Glutamatergic neuron (in vitro differentiated cells): Measurements from ENCODE around the gene DARS2. TPM values are rescaled to one million over a fixed set of nuclear protein-coding genes. Genes with fewer than 3 reads are reported as not detected.

Source experiments
- DNase-seq: peaks from one replicate; pipeline ENCODE4 v3.0.0; 2022
- H3K27ac Mint-ChIP-seq: one replicate; pipeline ENCODE4 v1.8.0; 2020; ENCODE audit warnings: mild to moderate bottlenecking, mixed read lengths, inconsistent platforms; ENCODE audit not compliant: unreplicated experiment
- H3K27me3 Mint-ChIP-seq: one replicate; pipeline ENCODE4 v1.8.0; 2020; ENCODE audit warnings: mild to moderate bottlenecking, moderate library complexity, mixed read lengths, inconsistent platforms; ENCODE audit not compliant: unreplicated experiment
- H3K36me3 Mint-ChIP-seq: one replicate; pipeline ENCODE4 v1.8.0; 2020; ENCODE audit warnings: mild to moderate bottlenecking, mixed read lengths, inconsistent platforms; ENCODE audit not compliant: unreplicated experiment
- H3K4me1 Mint-ChIP-seq: one replicate; pipeline ENCODE4 v1.8.0; 2020; ENCODE audit warnings: mild to moderate bottlenecking, low read depth, mixed read lengths, inconsistent platforms; ENCODE audit not compliant: unreplicated experiment
- H3K4me3 Mint-ChIP-seq: one replicate; pipeline ENCODE4 v1.8.0; 2020; ENCODE audit warnings: mild to moderate bottlenecking, mixed read lengths, inconsistent platforms; ENCODE audit not compliant: unreplicated experiment
- H3K9me3 Mint-ChIP-seq: one replicate; pipeline ENCODE4 v1.8.0; 2020; ENCODE audit warnings: mild to moderate bottlenecking, moderate library complexity, mixed read lengths, inconsistent platforms; ENCODE audit not compliant: unreplicated experiment
- CTCF ChIP-seq: fragments of 200-600 bp; sonication (generic); IDR thresholded peaks from one replicate; pipeline ENCODE4 v1.5.0; 2021; ENCODE audit not compliant: partially characterized antibody, unreplicated experiment
- total RNA-seq: library from RNA; stranded (reverse); fragmentation: NEBNext Ultra II Directional; extraction: Animal tissue kit (Norgen Biotek cat#: 25700); gene quantifications from one replicate; pipeline ENCODE4 v1.2.1, GENCODE V29; 2021; ENCODE audit not compliant: unreplicated experiment

The DARS2 gene
- total RNA-seq, 1 donor from 2014 or later, result 17.0 TPM

GRCh38 chr1:173823781-173824314 lies 625 bp upstream of the DARS2 start:
- peaks cover 8% of the 10 kb centered on the region for H3K9me3 Mint-ChIP-seq
- no peaks in the 10 kb centered on the region for H3K36me3 Mint-ChIP-seq
- DNase-seq, result no peak
- no peak for TF ChIP-seq CTCF
- H3K4me1 Mint-ChIP-seq, result peaks cover 11% of the 10 kb centered on the region
- peaks cover 8% of the 10 kb centered on the region for H3K27me3 Mint-ChIP-seq
- H3K4me3 Mint-ChIP-seq, result peak overlapping the region; percentile 98
- H3K27ac Mint-ChIP-seq, result peak overlapping the region; percentile 97

GRCh38 chr1:173827611-173828010 lies 3.1 kb downstream of the DARS2 start:
- no peak overlapping the region for H3K27ac Mint-ChIP-seq
- H3K27me3 Mint-ChIP-seq, result peaks cover 8% of the 10 kb centered on the region
- peaks cover 10% of the 10 kb centered on the region for H3K4me1 Mint-ChIP-seq
- peaks cover 8% of the 10 kb centered on the region for H3K9me3 Mint-ChIP-seq
- H3K36me3 Mint-ChIP-seq, result no peaks in the 10 kb centered on the region
- no peak for TF ChIP-seq CTCF
- H3K4me3 Mint-ChIP-seq, result no peak overlapping the region
- DNase-seq, result no peak

- Mint-ChIP-seq H3K36me3 (no peaks in the 10 kb centered on the region), H3K27ac (no peak overlapping the region), H3K27me3 (no peaks in the 10 kb centered on the region), H3K4me3 (no peak overlapping the region), H3K9me3 (no peaks in the 10 kb centered on the region), H3K4me1 (no peaks in the 10 kb centered on the region)
- TF ChIP-seq CTCF, result no peak
- no peak for DNase-seq
Measured at GRCh38 chr1:173832748-173833147, 8.3 kb downstream of the DARS2 start.

GRCh38 chr1:173852105-173852504 lies 27.6 kb downstream of the DARS2 start:
- Mint-ChIP-seq H3K27ac (peak overlapping the region; percentile 55), H3K4me1 (peaks cover 3% of the 10 kb centered on the region), H3K27me3 (no peaks in the 10 kb centered on the region), H3K36me3 (no peaks in the 10 kb centered on the region), H3K4me3 (no peak overlapping the region), H3K9me3 (no peaks in the 10 kb centered on the region)
- no peak for TF ChIP-seq CTCF
- no peak for DNase-seq

- no peaks in the 10 kb centered on the region for H3K36me3 Mint-ChIP-seq
- H3K27me3 Mint-ChIP-seq, result no peaks in the 10 kb centered on the region
- H3K27ac Mint-ChIP-seq, result no peak overlapping the region
- no peak for TF ChIP-seq CTCF
- H3K4me1 Mint-ChIP-seq, result peaks cover 3% of the 10 kb centered on the region
- no peak for DNase-seq
- peak overlapping the region; percentile 25 for H3K4me3 Mint-ChIP-seq
- H3K9me3 Mint-ChIP-seq, result no peaks in the 10 kb centered on the region
Measured at GRCh38 chr1:173853074-173853473, 28.6 kb downstream of the DARS2 start.
